ENCODE results near the gene BRAT1.

The BRAT1 gene

GRCh38 chr7:2509298-2509906, 45.9 kb downstream of the BRAT1 start:
- no peak for DNase-seq (ENCODE audit: low read depth, low spot score)
- Histone ChIP-seq H3K9me3 (ENCODE audit: low read depth, low read length) (no peaks in the 10 kb centered on the region), H3K9ac (ENCODE audit: insufficient read length) (no peak overlapping the region), H3K27ac (no peak overlapping the region), H3K36me3 (ENCODE audit: insufficient read depth, low read length) (no peaks in the 10 kb centered on the region), H3K4me3 (no peak overlapping the region)
- TF ChIP-seq POLR2AphosphoS5 (IDR thresholded peaks at IDR 0.05; ENCODE audit: borderline replicate concordance, low read depth, low read length), result no peak
- no peak for TF ChIP-seq EZH2 (IDR thresholded peaks at IDR 0.05)
- TF ChIP-seq FOXP2 (optimal IDR thresholded peaks at IDR 0.05; ENCODE audit: control extremely low read depth, extremely low read length, insufficient read depth), result no peak

GRCh38 chr7:2508327-2509215, 46.8 kb downstream of the BRAT1 start:
- TF ChIP-seq POLR2AphosphoS5 (IDR thresholded peaks at IDR 0.05; ENCODE audit: borderline replicate concordance, low read depth, low read length), result no peak
- TF ChIP-seq FOXP2 (optimal IDR thresholded peaks at IDR 0.05; ENCODE audit: control extremely low read depth, extremely low read length, insufficient read depth), result no peak
- TF ChIP-seq EZH2 (IDR thresholded peaks at IDR 0.05), result no peak

GRCh38 chr7:2507917-2508306, 47.4 kb downstream of the BRAT1 start:
- no peak for DNase-seq (ENCODE audit: low read depth, low spot score)
- Histone ChIP-seq H3K9me3 (ENCODE audit: low read depth, low read length) (no peaks in the 10 kb centered on the region), H3K36me3 (ENCODE audit: insufficient read depth, low read length) (no peaks in the 10 kb centered on the region), H3K27ac (no peak overlapping the region), H3K4me3 (no peak overlapping the region), H3K9ac (ENCODE audit: insufficient read length) (no peak overlapping the region)
- TF ChIP-seq POLR2AphosphoS5 (IDR thresholded peaks at IDR 0.05; ENCODE audit: borderline replicate concordance, low read depth, low read length), result no peak
- TF ChIP-seq FOXP2 (optimal IDR thresholded peaks at IDR 0.05; ENCODE audit: control extremely low read depth, extremely low read length, insufficient read depth), result no peak
- TF ChIP-seq EZH2 (IDR thresholded peaks at IDR 0.05), result no peak

More at GRCh38 chr7:2508327-2509215, 46.8 kb downstream of the BRAT1 start:
- no peak overlapping the region for H3K9ac ChIP-seq (ENCODE audit: insufficient read length)
- DNase-seq (ENCODE audit: low read depth, low spot score), result no peak
- H3K9me3 ChIP-seq (ENCODE audit: low read depth, low read length), result no peaks in the 10 kb centered on the region
- H3K27ac ChIP-seq, result no peak overlapping the region
- no peaks in the 10 kb centered on the region for H3K36me3 ChIP-seq (ENCODE audit: insufficient read depth, low read length)
- no peak overlapping the region for H3K4me3 ChIP-seq

GRCh38 chr7:2507208-2507916, 48.0 kb downstream of the BRAT1 start:
- no peak overlapping the region for H3K4me3 ChIP-seq
- no peak overlapping the region for H3K27ac ChIP-seq
- no peak for TF ChIP-seq POLR2AphosphoS5 (IDR thresholded peaks at IDR 0.05; ENCODE audit: borderline replicate concordance, low read depth, low read length)
- no peak for TF ChIP-seq EZH2 (IDR thresholded peaks at IDR 0.05)
- TF ChIP-seq FOXP2 (optimal IDR thresholded peaks at IDR 0.05; ENCODE audit: control extremely low read depth, extremely low read length, insufficient read depth), result no peak
- DNase-seq (ENCODE audit: low read depth, low spot score), result no peak
- H3K36me3 ChIP-seq (ENCODE audit: insufficient read depth, low read length), result no peaks in the 10 kb centered on the region
- H3K9ac ChIP-seq (ENCODE audit: insufficient read length), result no peak overlapping the region
- no peaks in the 10 kb centered on the region for H3K9me3 ChIP-seq (ENCODE audit: low read depth, low read length)

- Histone ChIP-seq H3K9me3 (ENCODE audit: low read depth, low read length) (no peaks in the 10 kb centered on the region), H3K27ac (no peak overlapping the region), H3K9ac (ENCODE audit: insufficient read length) (no peak overlapping the region), H3K36me3 (ENCODE audit: insufficient read depth, low read length) (no peaks in the 10 kb centered on the region), H3K4me3 (no peak overlapping the region)
- DNase-seq (ENCODE audit: low read depth, low spot score), result no peak
- no peak for TF ChIP-seq FOXP2 (optimal IDR thresholded peaks at IDR 0.05; ENCODE audit: control extremely low read depth, extremely low read length, insufficient read depth)
- no peak for TF ChIP-seq POLR2AphosphoS5 (IDR thresholded peaks at IDR 0.05; ENCODE audit: borderline replicate concordance, low read depth, low read length)
- no peak for TF ChIP-seq EZH2 (IDR thresholded peaks at IDR 0.05)
Observed at GRCh38 chr7:2505401-2505800, 49.9 kb downstream of the BRAT1 start.

GRCh38 chr7:2504889-2505375, 50.4 kb downstream of the BRAT1 start:
- Histone ChIP-seq H3K9me3 (ENCODE audit: low read depth, low read length) (no peaks in the 10 kb centered on the region), H3K9ac (ENCODE audit: insufficient read length) (no peak overlapping the region), H3K36me3 (ENCODE audit: insufficient read depth, low read length) (no peaks in the 10 kb centered on the region), H3K4me3 (no peak overlapping the region), H3K27ac (no peak overlapping the region)
- no peak for TF ChIP-seq EZH2 (IDR thresholded peaks at IDR 0.05)
- no peak for TF ChIP-seq POLR2AphosphoS5 (IDR thresholded peaks at IDR 0.05; ENCODE audit: borderline replicate concordance, low read depth, low read length)
- no peak for TF ChIP-seq FOXP2 (optimal IDR thresholded peaks at IDR 0.05; ENCODE audit: control extremely low read depth, extremely low read length, insufficient read depth)
- no peak for DNase-seq (ENCODE audit: low read depth, low spot score)

- Histone ChIP-seq H3K9ac (ENCODE audit: insufficient read length) (no peak overlapping the region), H3K27ac (no peak overlapping the region), H3K36me3 (ENCODE audit: insufficient read depth, low read length) (no peaks in the 10 kb centered on the region), H3K9me3 (ENCODE audit: low read depth, low read length) (no peaks in the 10 kb centered on the region), H3K4me3 (no peak overlapping the region)
- TF ChIP-seq FOXP2 (optimal IDR thresholded peaks at IDR 0.05; ENCODE audit: control extremely low read depth, extremely low read length, insufficient read depth) (no peak), POLR2AphosphoS5 (IDR thresholded peaks at IDR 0.05; ENCODE audit: borderline replicate concordance, low read depth, low read length) (no peak), EZH2 (IDR thresholded peaks at IDR 0.05) (no peak)
- DNase-seq (ENCODE audit: low read depth, low spot score), result no peak
Observed at GRCh38 chr7:2504128-2504888, 51.0 kb downstream of the BRAT1 start.
